Endothelial cell of umbilical vein (primary cell): ENCODE results near the gene FANCC. TPM values are rescaled to one million over a fixed set of nuclear protein-coding genes. Genes with fewer than 3 reads are reported as not detected.

Source experiments
- BruUV-seq: library from RNA; stranded (reverse); fragments of 400-500 nt; replicated peaks from 2 replicates; lab custom pipeline; 2021; lab: Mats Ljungman, UMichigan
- CTCF ChIA-PET: fragments of 300-600, 350-600 bp; sonication (Branson Sonifier 250); formaldehyde crosslinking; loops from one replicate; lab custom pipeline; 2021; ENCODE audit warnings: antibody characterized with exemption, inconsistent platforms; lab: Charles Lee
- POLR2A ChIA-PET: fragments of 300-600, 350-600 bp; sonication (Branson Sonifier 250); formaldehyde crosslinking; loops from one replicate; lab custom pipeline; 2021; ENCODE audit warnings: antibody characterized with exemption, inconsistent platforms; lab: Charles Lee
- DNase-seq: peaks from one replicate; pipeline ENCODE4 v3.0.0-alpha.2; 2011; ENCODE audit warnings: low read depth, low spot score
- FAIRE-seq: peaks from 2 replicates; lab custom pipeline; 2011; peaks lifted over from hg19 to GRCh38; lab: Jason Lieb, UNC
- H2AFZ ChIP-seq: 2 replicates; pipeline ENCODE4 v1.6.0; 2012; ENCODE audit warnings: low read depth, low read length, control low read depth, inconsistent platforms
- H3K27ac ChIP-seq: 2 replicates; pipeline ENCODE4 v1.5.1; 2011; ENCODE audit warnings: low read depth, mild to moderate bottlenecking, control low read depth, low read length, moderate library complexity; ENCODE audit not compliant: insufficient read depth
- H3K27me3 ChIP-seq, 2 experiments: 2 replicates each; pipeline versions ENCODE4 v1.6.0 to v1.6.1; 2011; ENCODE audit warnings: low read length in 2 of 2, mixed read lengths in 1 of 2; ENCODE audit not compliant: control insufficient read depth in 2 of 2, insufficient read depth in 2 of 2
- H3K36me3 ChIP-seq, 2 experiments: 2 replicates in 1 of 2; 3 replicates in 1 of 2; pipeline ENCODE4 v1.5.1; 2011; ENCODE audit warnings: low read length in 2 of 2, mild to moderate bottlenecking in 1 of 2, moderate library complexity in 1 of 2; ENCODE audit not compliant: control insufficient read depth in 2 of 2, insufficient read depth in 2 of 2; ENCODE audit errors: extremely low read depth in 1 of 2
- H3K4me1 ChIP-seq: 3 replicates; pipeline ENCODE4 v1.5.1; 2011; ENCODE audit warnings: mild to moderate bottlenecking, low read length; ENCODE audit not compliant: control insufficient read depth, insufficient read depth; ENCODE audit errors: extremely low read depth
- H3K4me2 ChIP-seq: 2 replicates; pipeline ENCODE4 v1.6.1; 2011; ENCODE audit warnings: low read length, control low read depth, mixed read lengths; ENCODE audit not compliant: insufficient read depth
- H3K4me3 ChIP-seq, 3 experiments: fragments of 200-600 bp in 1 of 3; sonication (generic), shearing (Covaris generic) in 1 of 3; replicated peaks in 1 of 3; 2 replicates each; pipeline ENCODE4 v1.5.1; 2011 to 2016; ENCODE audit warnings: control low read depth in 3 of 3, low read length in 3 of 3, mild to moderate bottlenecking in 2 of 3, inconsistent platforms in 1 of 3, low read depth in 1 of 3, moderate library complexity in 1 of 3; ENCODE audit not compliant: insufficient read depth in 1 of 3
- H3K79me2 ChIP-seq: 2 replicates; pipeline ENCODE4 v1.6.0; 2012; ENCODE audit warnings: low read length, inconsistent platforms; ENCODE audit not compliant: control insufficient read depth, insufficient read depth
- H3K9ac ChIP-seq: replicated peaks from 2 replicates; pipeline ENCODE3; 2011; ENCODE audit warnings: low read length, control low read depth; ENCODE audit not compliant: insufficient read depth; ENCODE audit errors: extremely low read depth
- H3K9me1 ChIP-seq: replicated peaks from 3 replicates; pipeline ENCODE4 v1.6.0; 2011; ENCODE audit warnings: mild to moderate bottlenecking, low read length; ENCODE audit not compliant: control insufficient read depth, insufficient read depth; ENCODE audit errors: extremely low read depth
- H3K9me3 ChIP-seq: replicated peaks from 2 replicates; pipeline ENCODE4 v1.5.1; 2012; ENCODE audit warnings: low read length, inconsistent platforms; ENCODE audit not compliant: control insufficient read depth, insufficient read depth
- H4K20me1 ChIP-seq: replicated peaks from 2 replicates; pipeline ENCODE3; 2011; ENCODE audit warnings: mild to moderate bottlenecking, low read length; ENCODE audit not compliant: control insufficient read depth, insufficient read depth; ENCODE audit errors: extremely low read depth
- CTCF ChIP-seq, 2 donors: IDR thresholded peaks; 1 replicate in 1 of 2; 2 replicates in 1 of 2; pipeline ENCODE4 v1.5.1; 2011; ENCODE audit warnings: low read length in 2 of 2, mild to moderate bottlenecking in 2 of 2, moderate library complexity in 2 of 2, control low read depth in 1 of 2, inconsistent platforms in 1 of 2, low read depth in 1 of 2; ENCODE audit not compliant: insufficient read depth in 1 of 2; ENCODE audit errors: extremely low read depth in 1 of 2
- EZH2 ChIP-seq: IDR thresholded peaks from 2 replicates; pipeline ENCODE4 v1.6.1; 2012; ENCODE audit warnings: borderline replicate concordance, low read depth, mild to moderate bottlenecking, moderate library complexity, low read length, inconsistent platforms; ENCODE audit not compliant: severe bottlenecking
- FOS ChIP-seq: IDR thresholded peaks from 2 replicates; pipeline ENCODE4 v1.6.1; 2011; ENCODE audit warnings: mild to moderate bottlenecking, low read length, moderate library complexity, borderline replicate concordance; ENCODE audit not compliant: insufficient read depth
- GATA2 ChIP-seq: IDR thresholded peaks from 2 replicates; pipeline ENCODE4 v1.7.0; 2011; ENCODE audit warnings: low read depth, mild to moderate bottlenecking, moderate library complexity, mixed read lengths, low read length; ENCODE audit not compliant: insufficient read length, insufficient read depth
- JUN ChIP-seq: IDR thresholded peaks from 2 replicates; pipeline ENCODE4 v1.6.1; 2011; ENCODE audit warnings: borderline replicate concordance, low read depth; ENCODE audit not compliant: insufficient read length, insufficient read depth
- MAX ChIP-seq: IDR thresholded peaks from 2 replicates; pipeline ENCODE4 v1.6.1; 2011; ENCODE audit not compliant: insufficient read depth, insufficient read length
- MYC ChIP-seq: IDR thresholded peaks from one replicate; pipeline ENCODE4 v1.6.1; 2011; ENCODE audit warnings: mild to moderate bottlenecking, low read depth, low read length
- POLR2A ChIP-seq: IDR thresholded peaks from 2 replicates; pipeline ENCODE4 v1.6.1; 2012; ENCODE audit warnings: low read depth, mild to moderate bottlenecking, control low read depth, low read length
- POLR2AphosphoS5 ChIP-seq: IDR thresholded peaks from 2 replicates; pipeline ENCODE4 v1.6.1; 2012; ENCODE audit warnings: low read depth, mild to moderate bottlenecking, control low read depth, low read length, moderate library complexity; ENCODE audit not compliant: insufficient read depth
- dilution Hi-C: fragments of 300-500 bp; cut with MboI; formaldehyde crosslinking; loops from one replicate; pipeline ENCODE4 v1.15.0; 2019; ENCODE audit warnings: low sequenced_read_pairs; ENCODE audit not compliant: extremely low pct_ligation_motif_present
- intact Hi-C: fragments of 100-400 bp; cut with micrococcal nuclease; formaldehyde crosslinking; loops from one replicate; pipeline ENCODE4 v1.10.0; 2022
- polyA plus RNA-seq, 4 experiments: library from polyadenylated mRNA; depleted of rRNA in 3 of 4; stranded (reverse) in 3 of 4; unstranded in 1 of 4; fragments of >200 nt; gene quantifications; 2 replicates each; pipeline versions ENCODE4 v1.2.1 to v1.2.3, GENCODE V29; 2011 to 2012; ENCODE audit warnings: missing spikeins in 1 of 4
- total RNA-seq: library from RNA; stranded (reverse); gene quantifications from 2 replicates; pipeline ENCODE4 v1.2.3, GENCODE V29; 2021

Gene FANCC
- total and polyA plus RNA-seq, 2 donors (not counting 3 experiments of a cell fraction or from before 2014, with no cell fraction given), result 5.7 to 13.1 TPM

GRCh38 chr9:95344735-95345325 lies 27.3 kb upstream of the FANCC start:
- Histone ChIP-seq H3K9me1 (no peaks in the 10 kb centered on the region), H3K4me3 (no peak overlapping the region), H3K36me3 (no peaks in the 10 kb centered on the region), H3K4me2 (no peak overlapping the region), H3K27ac (no peak overlapping the region), H3K27me3 (peaks cover 8 to 12% of the 10 kb centered on the region in 2 experiments), H2AFZ (no peak overlapping the region), H3K9ac (no peak overlapping the region), H3K79me2 (no peaks in the 10 kb centered on the region), H4K20me1 (no peaks in the 10 kb centered on the region), H3K9me3 (no peaks in the 10 kb centered on the region), H3K4me1 (peaks cover 4% of the 10 kb centered on the region)
- ChIA-PET POLR2A (no interaction called here), CTCF (interaction anchor here (0.9 to 1.7 kb wide), 3 partner anchors 9 to 118 kb away, joined by 3 to 5 read pairs (median 4); no protein-coding TSS in a partner anchor)
- dilution Hi-C loops (no loop called here), intact Hi-C loops (no loop called here)
- BruUV-seq, result no TSS peak
- DNase-seq (no peak), FAIRE-seq (no peak)
- no peak for TF ChIP-seq MYC
- TF ChIP-seq FOS, result no peak
- no peak for TF ChIP-seq POLR2AphosphoS5
- TF ChIP-seq MAX, result no peak
- TF ChIP-seq GATA2, result no peak
- TF ChIP-seq CTCF (IDR thresholded peaks at IDR 0.05; ENCODE audit: extremely low read depth in 1 of 2, insufficient read depth in 1 of 2, low read depth in 1 of 2, low read length in 2 of 2), result no peak
- TF ChIP-seq EZH2, result no peak
- no peak for TF ChIP-seq JUN
- TF ChIP-seq POLR2A, result no peak
